ENCODE results near the gene KCNQ4.

The KCNQ4 gene

DNA sequence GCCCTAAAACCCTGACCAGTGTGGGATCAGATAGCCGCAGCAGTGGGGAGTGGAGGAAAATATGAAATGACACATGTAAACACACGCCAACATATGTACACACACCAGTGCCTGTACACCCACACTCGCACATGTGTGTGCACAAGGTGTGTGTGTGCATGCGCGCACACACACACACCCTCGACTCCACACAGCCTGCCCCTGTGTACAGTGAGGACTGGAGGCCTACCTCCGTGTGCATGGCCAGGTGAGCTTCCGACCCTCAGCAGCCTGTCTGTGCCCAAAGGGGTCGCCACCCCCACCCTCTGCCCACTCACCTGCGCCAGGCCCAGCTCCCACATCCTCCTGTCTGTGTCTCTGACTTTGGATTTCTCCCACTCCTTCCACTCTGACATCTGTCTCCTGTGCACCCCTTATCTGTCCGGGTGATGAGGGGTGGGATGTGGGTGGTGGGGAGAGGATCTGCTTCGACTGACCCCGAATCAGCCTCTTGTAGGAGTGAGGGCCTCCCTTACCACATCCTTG, 46.9 kb downstream of the KCNQ4 start:
- TF ChIP-seq ZFP3 (CRISPR knock-in tag; IDR thresholded peaks at IDR 0.05), result no peak
- no peak for TF ChIP-seq ZC3H10 (CRISPR knock-in tag; IDR thresholded peaks at IDR 0.05)
- TF ChIP-seq, protein P1, sequence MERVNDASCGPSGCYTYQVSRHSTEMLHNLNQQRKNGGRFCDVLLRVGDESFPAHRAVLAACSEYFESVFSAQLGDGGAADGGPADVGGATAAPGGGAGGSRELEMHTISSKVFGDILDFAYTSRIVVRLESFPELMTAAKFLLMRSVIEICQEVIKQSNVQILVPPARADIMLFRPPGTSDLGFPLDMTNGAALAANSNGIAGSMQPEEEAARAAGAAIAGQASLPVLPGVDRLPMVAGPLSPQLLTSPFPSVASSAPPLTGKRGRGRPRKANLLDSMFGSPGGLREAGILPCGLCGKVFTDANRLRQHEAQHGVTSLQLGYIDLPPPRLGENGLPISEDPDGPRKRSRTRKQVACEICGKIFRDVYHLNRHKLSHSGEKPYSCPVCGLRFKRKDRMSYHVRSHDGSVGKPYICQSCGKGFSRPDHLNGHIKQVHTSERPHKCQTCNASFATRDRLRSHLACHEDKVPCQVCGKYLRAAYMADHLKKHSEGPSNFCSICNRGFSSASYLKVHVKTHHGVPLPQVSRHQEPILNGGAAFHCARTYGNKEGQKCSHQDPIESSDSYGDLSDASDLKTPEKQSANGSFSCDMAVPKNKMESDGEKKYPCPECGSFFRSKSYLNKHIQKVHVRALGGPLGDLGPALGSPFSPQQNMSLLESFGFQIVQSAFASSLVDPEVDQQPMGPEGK (CRISPR knock-in tag; IDR thresholded peaks at IDR 0.05; ENCODE audit: borderline replicate concordance), result no peak
- no peak for TF ChIP-seq RARB (CRISPR knock-in tag; IDR thresholded peaks at IDR 0.05)
- TF ChIP-seq CSDC2 (CRISPR knock-in tag; IDR thresholded peaks at IDR 0.05), result no peak
- TF ChIP-seq PPARA (CRISPR knock-in tag; IDR thresholded peaks at IDR 0.05; ENCODE audit: borderline replicate concordance), result no peak
- no peak for TF ChIP-seq SNAI2 (CRISPR knock-in tag; IDR thresholded peaks at IDR 0.05)
- no peak for TF ChIP-seq ARNTL (CRISPR knock-in tag; IDR thresholded peaks at IDR 0.05; ENCODE audit: borderline replicate concordance, low read depth)
- no peak for TF ChIP-seq BACH2 (CRISPR knock-in tag; IDR thresholded peaks at IDR 0.05; ENCODE audit: borderline replicate concordance)
- TF ChIP-seq, protein P2, sequence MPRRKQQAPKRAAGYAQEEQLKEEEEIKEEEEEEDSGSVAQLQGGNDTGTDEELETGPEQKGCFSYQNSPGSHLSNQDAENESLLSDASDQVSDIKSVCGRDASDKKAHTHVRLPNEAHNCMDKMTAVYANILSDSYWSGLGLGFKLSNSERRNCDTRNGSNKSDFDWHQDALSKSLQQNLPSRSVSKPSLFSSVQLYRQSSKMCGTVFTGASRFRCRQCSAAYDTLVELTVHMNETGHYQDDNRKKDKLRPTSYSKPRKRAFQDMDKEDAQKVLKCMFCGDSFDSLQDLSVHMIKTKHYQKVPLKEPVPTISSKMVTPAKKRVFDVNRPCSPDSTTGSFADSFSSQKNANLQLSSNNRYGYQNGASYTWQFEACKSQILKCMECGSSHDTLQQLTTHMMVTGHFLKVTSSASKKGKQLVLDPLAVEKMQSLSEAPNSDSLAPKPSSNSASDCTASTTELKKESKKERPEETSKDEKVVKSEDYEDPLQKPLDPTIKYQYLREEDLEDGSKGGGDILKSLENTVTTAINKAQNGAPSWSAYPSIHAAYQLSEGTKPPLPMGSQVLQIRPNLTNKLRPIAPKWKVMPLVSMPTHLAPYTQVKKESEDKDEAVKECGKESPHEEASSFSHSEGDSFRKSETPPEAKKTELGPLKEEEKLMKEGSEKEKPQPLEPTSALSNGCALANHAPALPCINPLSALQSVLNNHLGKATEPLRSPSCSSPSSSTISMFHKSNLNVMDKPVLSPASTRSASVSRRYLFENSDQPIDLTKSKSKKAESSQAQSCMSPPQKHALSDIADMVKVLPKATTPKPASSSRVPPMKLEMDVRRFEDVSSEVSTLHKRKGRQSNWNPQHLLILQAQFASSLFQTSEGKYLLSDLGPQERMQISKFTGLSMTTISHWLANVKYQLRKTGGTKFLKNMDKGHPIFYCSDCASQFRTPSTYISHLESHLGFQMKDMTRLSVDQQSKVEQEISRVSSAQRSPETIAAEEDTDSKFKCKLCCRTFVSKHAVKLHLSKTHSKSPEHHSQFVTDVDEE (CRISPR knock-in tag; IDR thresholded peaks at IDR 0.05), result no peak
- TF ChIP-seq, protein P3, sequence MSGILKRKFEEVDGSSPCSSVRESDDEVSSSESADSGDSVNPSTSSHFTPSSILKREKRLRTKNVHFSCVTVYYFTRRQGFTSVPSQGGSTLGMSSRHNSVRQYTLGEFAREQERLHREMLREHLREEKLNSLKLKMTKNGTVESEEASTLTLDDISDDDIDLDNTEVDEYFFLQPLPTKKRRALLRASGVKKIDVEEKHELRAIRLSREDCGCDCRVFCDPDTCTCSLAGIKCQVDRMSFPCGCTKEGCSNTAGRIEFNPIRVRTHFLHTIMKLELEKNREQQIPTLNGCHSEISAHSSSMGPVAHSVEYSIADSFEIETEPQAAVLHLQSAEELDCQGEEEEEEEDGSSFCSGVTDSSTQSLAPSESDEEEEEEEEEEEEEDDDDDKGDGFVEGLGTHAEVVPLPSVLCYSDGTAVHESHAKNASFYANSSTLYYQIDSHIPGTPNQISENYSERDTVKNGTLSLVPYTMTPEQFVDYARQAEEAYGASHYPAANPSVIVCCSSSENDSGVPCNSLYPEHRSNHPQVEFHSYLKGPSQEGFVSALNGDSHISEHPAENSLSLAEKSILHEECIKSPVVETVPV (CRISPR knock-in tag; IDR thresholded peaks at IDR 0.05), result no peak
- no peak for TF ChIP-seq TOX (CRISPR knock-in tag; IDR thresholded peaks at IDR 0.05; ENCODE audit: borderline replicate concordance)
- TF ChIP-seq GLIS3 (CRISPR knock-in tag; IDR thresholded peaks at IDR 0.05), result no peak
- no peak for TF ChIP-seq TCF4 (CRISPR knock-in tag; IDR thresholded peaks at IDR 0.05; ENCODE audit: borderline replicate concordance)
- ATAC-seq, result no peak

DNA sequence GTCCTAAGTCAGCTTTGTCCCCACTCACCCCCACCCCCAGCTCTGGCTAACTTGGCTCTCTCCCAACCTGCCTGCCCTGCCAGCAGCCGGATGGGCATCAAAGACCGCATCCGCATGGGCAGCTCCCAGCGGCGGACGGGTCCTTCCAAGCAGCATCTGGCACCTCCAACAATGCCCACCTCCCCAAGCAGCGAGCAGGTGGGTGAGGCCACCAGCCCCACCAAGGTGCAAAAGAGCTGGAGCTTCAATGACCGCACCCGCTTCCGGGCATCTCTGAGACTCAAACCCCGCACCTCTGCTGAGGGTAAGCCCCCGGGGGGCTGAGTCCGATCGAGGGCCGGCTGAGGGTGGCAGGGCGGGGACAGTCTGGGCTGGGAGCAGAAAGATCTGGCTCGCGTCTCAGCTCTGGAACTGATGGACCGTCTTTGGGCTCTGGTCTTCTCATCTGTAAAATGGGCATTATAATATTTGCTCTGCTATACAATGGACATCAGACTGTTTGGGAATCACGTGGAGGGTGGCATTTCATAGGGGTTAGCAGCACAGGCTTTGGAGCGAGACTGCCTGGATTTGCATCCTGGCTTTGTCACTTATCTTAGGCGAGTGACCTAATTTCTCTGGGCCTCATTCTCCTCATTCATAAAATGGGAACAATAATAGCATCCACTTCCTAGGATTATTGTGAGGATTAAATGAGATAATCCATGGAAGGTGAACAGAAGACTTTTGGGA, 47.6 kb downstream of the KCNQ4 start:
- TF ChIP-seq SNAI2 (CRISPR knock-in tag; IDR thresholded peaks at IDR 0.05) (no peak), TCF4 (CRISPR knock-in tag; IDR thresholded peaks at IDR 0.05; ENCODE audit: borderline replicate concordance) (no peak), ZFP30 (CRISPR knock-in tag; IDR thresholded peaks at IDR 0.05) (no peak), CSDC2 (CRISPR knock-in tag; IDR thresholded peaks at IDR 0.05) (no peak), RARB (CRISPR knock-in tag; IDR thresholded peaks at IDR 0.05) (no peak), ZNF8 (CRISPR knock-in tag; IDR thresholded peaks at IDR 0.05) (no peak), GLIS3 (CRISPR knock-in tag; IDR thresholded peaks at IDR 0.05) (no peak), BACH2 (CRISPR knock-in tag; IDR thresholded peaks at IDR 0.05; ENCODE audit: borderline replicate concordance) (no peak), ESRRG (CRISPR knock-in tag; IDR thresholded peaks at IDR 0.05) (no peak), ZNF565 (CRISPR knock-in tag; conservative IDR thresholded peaks at IDR 0.05; ENCODE audit: low read depth) (no peak), PPARA (CRISPR knock-in tag; IDR thresholded peaks at IDR 0.05; ENCODE audit: borderline replicate concordance) (no peak), ZFP3 (CRISPR knock-in tag; IDR thresholded peaks at IDR 0.05) (no peak)
- TF ChIP-seq, protein P2 (CRISPR knock-in tag; IDR thresholded peaks at IDR 0.05), result no peak
- TF ChIP-seq, protein P4, sequence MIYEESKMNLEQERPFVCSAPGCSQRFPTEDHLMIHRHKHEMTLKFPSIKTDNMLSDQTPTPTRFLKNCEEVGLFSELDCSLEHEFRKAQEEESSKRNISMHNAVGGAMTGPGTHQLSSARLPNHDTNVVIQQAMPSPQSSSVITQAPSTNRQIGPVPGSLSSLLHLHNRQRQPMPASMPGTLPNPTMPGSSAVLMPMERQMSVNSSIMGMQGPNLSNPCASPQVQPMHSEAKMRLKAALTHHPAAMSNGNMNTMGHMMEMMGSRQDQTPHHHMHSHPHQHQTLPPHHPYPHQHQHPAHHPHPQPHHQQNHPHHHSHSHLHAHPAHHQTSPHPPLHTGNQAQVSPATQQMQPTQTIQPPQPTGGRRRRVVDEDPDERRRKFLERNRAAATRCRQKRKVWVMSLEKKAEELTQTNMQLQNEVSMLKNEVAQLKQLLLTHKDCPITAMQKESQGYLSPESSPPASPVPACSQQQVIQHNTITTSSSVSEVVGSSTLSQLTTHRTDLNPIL (CRISPR knock-in tag; IDR thresholded peaks at IDR 0.05; ENCODE audit: low read depth), result no peak
- TF ChIP-seq, protein P1 (CRISPR knock-in tag; IDR thresholded peaks at IDR 0.05; ENCODE audit: borderline replicate concordance), result no peak
- TF ChIP-seq, protein P5, sequence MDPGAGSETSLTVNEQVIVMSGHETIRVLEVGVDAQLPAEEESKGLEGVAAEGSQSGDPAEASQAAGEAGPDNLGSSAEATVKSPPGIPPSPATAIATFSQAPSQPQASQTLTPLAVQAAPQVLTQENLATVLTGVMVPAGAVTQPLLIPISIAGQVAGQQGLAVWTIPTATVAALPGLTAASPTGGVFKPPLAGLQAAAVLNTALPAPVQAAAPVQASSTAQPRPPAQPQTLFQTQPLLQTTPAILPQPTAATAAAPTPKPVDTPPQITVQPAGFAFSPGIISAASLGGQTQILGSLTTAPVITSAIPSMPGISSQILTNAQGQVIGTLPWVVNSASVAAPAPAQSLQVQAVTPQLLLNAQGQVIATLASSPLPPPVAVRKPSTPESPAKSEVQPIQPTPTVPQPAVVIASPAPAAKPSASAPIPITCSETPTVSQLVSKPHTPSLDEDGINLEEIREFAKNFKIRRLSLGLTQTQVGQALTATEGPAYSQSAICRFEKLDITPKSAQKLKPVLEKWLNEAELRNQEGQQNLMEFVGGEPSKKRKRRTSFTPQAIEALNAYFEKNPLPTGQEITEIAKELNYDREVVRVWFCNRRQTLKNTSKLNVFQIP (CRISPR knock-in tag; IDR thresholded peaks at IDR 0.05; ENCODE audit: borderline replicate concordance, low read depth), result no peak
- TF ChIP-seq, protein P3 (CRISPR knock-in tag; IDR thresholded peaks at IDR 0.05), result no peak

More for the DNA sequence above, 47.6 kb downstream of the KCNQ4 start:
- no peak for ATAC-seq
